Loucy (cell line): ENCODE measurements around the gene LYPD8.

Experiments used
- CTCF ChIP-seq: fragments of 200-600 bp; sonication (generic); conservative IDR thresholded peaks from 2 replicates; pipeline ENCODE4 v1.5.1; 2014; ENCODE audit warnings: mild to moderate bottlenecking, antibody characterized with exemption, low read length
- EZH2phosphoT487 ChIP-seq: fragments of 200-600 bp; IDR thresholded peaks from 2 replicates; pipeline ENCODE4 v1.6.1; 2018; ENCODE audit warnings: antibody characterized with exemption, mild to moderate bottlenecking, moderate library complexity, borderline replicate concordance

- TF ChIP-seq CTCF (no peak), EZH2phosphoT487 (no peak)
Measured at GRCh38 chr1:248756636-248757035, 1.1 kb upstream of the LYPD8 start.
